Lung (tissue), 12 donors: Measurements from ENCODE around the gene MSH3. TPM values are rescaled to one million over a fixed set of nuclear protein-coding genes. Genes with fewer than 3 reads are reported as not detected.

ENCODE experiments used
- ATAC-seq: fragments of 200-7000 bp; cut with Tn5 transposase; one replicate; pipeline ENCODE4 v1.9.1; 2020; ENCODE audit warnings: moderate number of reproducible peaks; ENCODE audit not compliant: insufficient read depth, low FRiP score
- DNase-seq, 3 donors: peaks; one replicate each; pipeline ENCODE4 v3.0.0-alpha.2; 2013 to 2017
- H3K27ac ChIP-seq, 2 donors: one replicate each; pipeline ENCODE4 v1.5.1; 2013; ENCODE audit warnings: mild to moderate bottlenecking in 2 of 2, moderate library complexity in 2 of 2, control low read depth in 1 of 2, inconsistent platforms in 1 of 2, low read depth in 1 of 2, low read length in 1 of 2
- H3K27me3 ChIP-seq, 3 donors: one replicate each; pipeline ENCODE4 v1.5.1; 2013; ENCODE audit warnings: low read length in 2 of 3; ENCODE audit not compliant: control insufficient read depth in 3 of 3, insufficient read depth in 3 of 3
- H3K36me3 ChIP-seq, 4 donors: one replicate each; pipeline ENCODE4 v1.5.1; 2013; ENCODE audit warnings: low read length in 4 of 4, mild to moderate bottlenecking in 1 of 4, moderate library complexity in 1 of 4; ENCODE audit not compliant: control insufficient read depth in 4 of 4, insufficient read depth in 4 of 4
- H3K4me1 ChIP-seq, 5 donors: one replicate each; pipeline ENCODE4 v1.5.1; 2013; ENCODE audit warnings: low read length in 5 of 5, mild to moderate bottlenecking in 2 of 5, moderate library complexity in 1 of 5; ENCODE audit not compliant: control insufficient read depth in 5 of 5, insufficient read depth in 5 of 5
- H3K4me3 ChIP-seq: one replicate; pipeline ENCODE4 v1.5.1; 2013; ENCODE audit warnings: mild to moderate bottlenecking, control low read depth, moderate library complexity
- H3K9ac ChIP-seq, 2 donors: one replicate each; pipeline ENCODE4 v1.5.1; 2013; ENCODE audit warnings: low read length in 2 of 2, control low read depth in 1 of 2; ENCODE audit not compliant: insufficient read depth in 1 of 2
- H3K9me3 ChIP-seq, 4 donors: one replicate each; pipeline ENCODE4 v1.5.1; 2013; ENCODE audit warnings: low read length in 3 of 4, mild to moderate bottlenecking in 1 of 4, moderate library complexity in 1 of 4; ENCODE audit not compliant: control insufficient read depth in 4 of 4, insufficient read depth in 3 of 4
- WGBS, 2 donors: extraction: QIAGEN DNeasy Blood & Tissue Kit; methylation state at CpG; one replicate each; pipeline ENCODE4 v1.1.7; 2013; 5-methylcytosine and 5-hydroxymethylcytosine counted together
- polyA plus RNA-seq, 2 donors: library from polyadenylated mRNA; stranded (reverse); fragments of 200-250 nt; gene quantifications; one replicate each; pipeline ENCODE4 v1.2.1, GENCODE V29; 2013
- total RNA-seq, 2 donors: library from RNA; depleted of rRNA in 1 of 2; stranded (reverse); fragments of >200 nt in 1 of 2; gene quantifications; one replicate each; pipeline ENCODE4 v1.2.1, GENCODE V29; 2014 to 2021
- TF ChIP-seq, protein P1 (sequence below): IDR thresholded peaks from 2 replicates; pipeline ENCODE4 v1.5.1; 2012; ENCODE audit warnings: mild to moderate bottlenecking; ENCODE audit errors: control extremely low read depth, extremely low read depth
- donor health status: control.
- donor health status: control.
- donor health status: Bipolar disorder and iron deficiency.
- donor health status: healthy.
- donor health status: DM: yes; HTN: yes; CAD: no.

MSH3 gene
- total and polyA plus RNA-seq, 4 donors = 2.8 to 29.0 (median 9.6) TPM

DNA sequence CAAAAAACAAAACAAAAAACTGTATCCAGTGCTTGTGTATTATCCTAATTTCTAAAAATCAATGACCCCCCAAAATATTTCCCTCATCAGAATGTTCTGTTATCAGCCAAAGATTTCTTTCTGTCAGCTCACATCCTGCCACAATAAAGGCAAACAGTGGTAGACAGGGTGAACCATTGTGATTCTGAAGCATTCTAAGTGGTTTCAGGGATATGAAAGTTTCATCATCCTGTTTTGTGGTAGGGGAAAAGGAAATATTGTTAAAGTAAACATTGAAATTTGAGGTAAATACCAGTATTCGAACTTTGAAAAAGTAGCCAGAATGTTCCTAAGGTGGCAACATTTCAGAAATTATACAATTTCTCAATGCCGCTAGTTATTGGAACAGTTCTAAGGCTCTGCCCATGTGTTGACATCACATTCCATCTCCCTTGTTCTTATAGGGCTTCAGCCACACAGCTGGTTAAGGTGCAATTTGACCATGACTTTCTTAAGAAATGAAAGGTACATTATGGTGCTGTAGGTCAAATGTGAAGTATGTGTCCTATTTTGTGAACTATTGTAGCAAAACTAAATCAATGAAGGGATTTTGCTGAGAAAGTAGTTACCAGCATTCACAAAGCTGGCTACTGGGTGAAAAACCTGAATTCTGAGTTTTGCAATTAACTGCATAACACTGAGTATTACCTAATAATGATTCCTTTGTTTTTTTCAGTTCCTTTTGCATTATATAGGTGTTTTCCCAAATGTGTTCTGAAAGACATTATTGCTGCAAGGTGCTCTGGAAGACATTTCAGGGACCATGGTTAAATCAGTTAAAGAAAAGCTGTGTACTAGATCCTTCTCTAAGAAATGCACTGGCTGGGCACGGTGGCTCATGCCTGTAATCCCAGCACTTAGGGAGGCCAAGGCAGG, 198.1 kb downstream of the MSH3 start:
- Histone ChIP-seq H3K4me3 (no peak overlapping the region), H3K36me3 (peaks cover 3 to 13% (median 8%) of the 10 kb centered on the region in 4 donors)
- WGBS, 2 donors = 69 to 80% methylated on average over 3 of the region's 3 CpGs

GRCh38 chr5:80853413-80853812, 199.0 kb downstream of the MSH3 start:
- Histone ChIP-seq H3K27me3 (no peaks in the 10 kb centered on the region), H3K36me3 (peaks cover 3 to 13% (median 7%) of the 10 kb centered on the region in 4 donors), H3K4me1 (no peaks in the 10 kb centered on the region), H3K9ac (no peak overlapping the region), H3K4me3 (no peak overlapping the region), H3K9me3 (peaks cover 0 to 8% (median 3%) of the 10 kb centered on the region in 4 donors), H3K27ac (no peak overlapping the region)
- DNase-seq = no peak
- WGBS, 2 donors = 90 to 94% methylated on average over 2 of the region's 2 CpGs
- TF ChIP-seq, protein P1, sequence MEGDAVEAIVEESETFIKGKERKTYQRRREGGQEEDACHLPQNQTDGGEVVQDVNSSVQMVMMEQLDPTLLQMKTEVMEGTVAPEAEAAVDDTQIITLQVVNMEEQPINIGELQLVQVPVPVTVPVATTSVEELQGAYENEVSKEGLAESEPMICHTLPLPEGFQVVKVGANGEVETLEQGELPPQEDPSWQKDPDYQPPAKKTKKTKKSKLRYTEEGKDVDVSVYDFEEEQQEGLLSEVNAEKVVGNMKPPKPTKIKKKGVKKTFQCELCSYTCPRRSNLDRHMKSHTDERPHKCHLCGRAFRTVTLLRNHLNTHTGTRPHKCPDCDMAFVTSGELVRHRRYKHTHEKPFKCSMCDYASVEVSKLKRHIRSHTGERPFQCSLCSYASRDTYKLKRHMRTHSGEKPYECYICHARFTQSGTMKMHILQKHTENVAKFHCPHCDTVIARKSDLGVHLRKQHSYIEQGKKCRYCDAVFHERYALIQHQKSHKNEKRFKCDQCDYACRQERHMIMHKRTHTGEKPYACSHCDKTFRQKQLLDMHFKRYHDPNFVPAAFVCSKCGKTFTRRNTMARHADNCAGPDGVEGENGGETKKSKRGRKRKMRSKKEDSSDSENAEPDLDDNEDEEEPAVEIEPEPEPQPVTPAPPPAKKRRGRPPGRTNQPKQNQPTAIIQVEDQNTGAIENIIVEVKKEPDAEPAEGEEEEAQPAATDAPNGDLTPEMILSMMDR = no peak
- ATAC-seq = no peak

More for the DNA sequence above, 198.1 kb downstream of the MSH3 start:
- no peak for ATAC-seq
- H3K27ac ChIP-seq = no peak overlapping the region
- peaks cover 0 to 8% (median 3%) of the 10 kb centered on the region in 4 donors for H3K9me3 ChIP-seq
- DNase-seq = no peak
- H3K27me3 ChIP-seq = no peaks in the 10 kb centered on the region
- no peak overlapping the region for H3K9ac ChIP-seq
- TF ChIP-seq, protein P1 = no peak
- no peaks in the 10 kb centered on the region for H3K4me1 ChIP-seq

- no peak for DNase-seq
- no peak for ATAC-seq
- Histone ChIP-seq H3K36me3 (peaks cover 2 to 10% (median 2%) of the 10 kb centered on the region in 4 donors), H3K9me3 (peaks cover 0 to 2% (median under 1%) of the 10 kb centered on the region in 4 donors), H3K27ac (no peak overlapping the region), H3K9ac (no peak overlapping the region), H3K4me1 (no peaks in the 10 kb centered on the region), H3K4me3 (no peak overlapping the region), H3K27me3 (no peaks in the 10 kb centered on the region)
- 75 to 82% methylated on average over 2 of the region's 2 CpGs for WGBS, 2 donors
- TF ChIP-seq, protein P1 = no peak
Observed at GRCh38 chr5:80854583-80854982, 200.1 kb downstream of the MSH3 start.
